Forelimb muscle (tissue), 1 donor: ENCODE data around the gene HIVEP3. TPM values are rescaled to one million over a fixed set of nuclear protein-coding genes. Genes with fewer than 3 reads are reported as not detected.

Experiments
- DNase-seq: peaks from one replicate; pipeline ENCODE4 v3.0.0-alpha.2; 2013; ENCODE audit warnings: low read depth
- polyA plus RNA-seq: library from polyadenylated mRNA; unstranded; fragments of 120-200 nt; gene quantifications from one replicate; pipeline ENCODE4 v1.2.1, GENCODE V29; 2013; ENCODE audit not compliant: insufficient read length

The HIVEP3 gene
- polyA plus RNA-seq, 1 donor, result 2.1 TPM

GRCh38 chr1:41894101-41894807 is 24.5 kb downstream of the HIVEP3 start:
- DNase-seq, result no peak

- DNase-seq, result no peak
Observed at GRCh38 chr1:41892301-41892781, 26.4 kb downstream of the HIVEP3 start.

- no peak for DNase-seq
Observed at GRCh38 chr1:41891199-41891896, 27.4 kb downstream of the HIVEP3 start.

GRCh38 chr1:41890825-41891198 is 27.9 kb downstream of the HIVEP3 start:
- no peak for DNase-seq

- no peak for DNase-seq
Observed at GRCh38 chr1:41889506-41890414, 29.0 kb downstream of the HIVEP3 start.

GRCh38 chr1:41888756-41889155 is 30.0 kb downstream of the HIVEP3 start:
- no peak for DNase-seq

GRCh38 chr1:41887365-41887764 is 31.4 kb downstream of the HIVEP3 start:
- DNase-seq, result no peak

GRCh38 chr1:41884256-41885230 is 34.2 kb downstream of the HIVEP3 start:
- DNase-seq, result no peak

- no peak for DNase-seq
Observed at GRCh38 chr1:41883507-41883906, 35.2 kb downstream of the HIVEP3 start.

GRCh38 chr1:41882486-41882885 is 36.2 kb downstream of the HIVEP3 start:
- no peak for DNase-seq

- DNase-seq, result no peak
Observed at GRCh38 chr1:41882068-41882477, 36.6 kb downstream of the HIVEP3 start.

GRCh38 chr1:41880950-41881885 is 37.5 kb downstream of the HIVEP3 start:
- DNase-seq, result no peak

- no peak for DNase-seq
Observed at GRCh38 chr1:41880261-41880660, 38.5 kb downstream of the HIVEP3 start.

- DNase-seq, result no peak
Observed at GRCh38 chr1:41879617-41880016, 39.1 kb downstream of the HIVEP3 start.

GRCh38 chr1:41878911-41879310 is 39.8 kb downstream of the HIVEP3 start:
- DNase-seq, result no peak

GRCh38 chr1:41878495-41878894 is 40.2 kb downstream of the HIVEP3 start:
- DNase-seq, result no peak

- no peak for DNase-seq
Observed at GRCh38 chr1:41876576-41877445, 41.9 kb downstream of the HIVEP3 start.

- DNase-seq, result no peak
Observed at GRCh38 chr1:41875487-41875886, 43.2 kb downstream of the HIVEP3 start.

GRCh38 chr1:41874903-41875411 is 43.8 kb downstream of the HIVEP3 start:
- no peak for DNase-seq
